Stimulated activated CD8-positive, alpha-beta memory T cell treated with anti-CD3 and anti-CD28 coated beads, Interleukin-7, amount 100 ng/mL, for 24 hours (primary cell): Measurements from ENCODE around the gene SYK.

Experiments used
- DNase-seq: peaks from one replicate; pipeline ENCODE4 v3.0.0-alpha.2; 2020; ENCODE audit warnings: low read depth

SYK gene

GRCh38 chr9:90906316-90907055 lies 104.9 kb downstream of the SYK start:
- no peak for DNase-seq

DNA sequence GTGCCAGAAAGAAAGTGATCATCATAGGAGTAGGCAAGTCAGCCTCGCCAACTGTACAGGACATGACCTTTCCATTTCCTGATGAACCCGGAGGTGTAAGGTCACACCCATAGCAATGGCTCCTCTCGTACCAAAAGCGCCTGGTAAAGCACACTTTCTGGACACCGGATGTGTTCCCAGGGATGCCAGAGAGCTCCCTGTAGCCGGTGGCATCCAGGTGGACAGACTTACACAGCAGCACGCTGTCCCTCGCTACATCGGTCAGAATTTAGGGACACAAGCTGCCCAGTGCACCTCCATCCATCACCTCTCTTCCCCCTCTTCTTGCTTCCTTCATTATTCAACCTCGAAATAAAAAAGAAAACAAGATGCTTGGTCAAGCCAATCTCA lies 105.4 kb downstream of the SYK start:
- DNase-seq = no peak

DNA sequence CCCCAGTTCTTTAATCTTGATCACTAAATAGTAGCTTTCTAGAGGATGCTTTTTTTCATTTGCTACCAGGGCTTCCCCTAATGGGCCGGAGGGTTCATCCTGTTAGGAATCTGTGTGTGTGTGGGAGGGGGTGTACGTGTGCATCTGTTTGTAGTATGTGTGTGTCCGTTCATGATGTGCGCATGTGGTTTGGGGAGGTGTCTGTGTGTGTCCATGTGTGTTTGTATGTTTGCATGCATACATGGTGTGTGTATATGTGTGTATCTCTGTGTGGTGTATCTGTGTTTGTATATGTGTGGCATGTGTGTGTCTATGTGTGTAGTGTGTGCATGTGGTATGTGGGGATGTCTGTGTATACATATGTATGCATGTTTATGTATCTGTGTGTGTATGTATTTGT lies 106.2 kb downstream of the SYK start:
- DNase-seq = no peak

DNA sequence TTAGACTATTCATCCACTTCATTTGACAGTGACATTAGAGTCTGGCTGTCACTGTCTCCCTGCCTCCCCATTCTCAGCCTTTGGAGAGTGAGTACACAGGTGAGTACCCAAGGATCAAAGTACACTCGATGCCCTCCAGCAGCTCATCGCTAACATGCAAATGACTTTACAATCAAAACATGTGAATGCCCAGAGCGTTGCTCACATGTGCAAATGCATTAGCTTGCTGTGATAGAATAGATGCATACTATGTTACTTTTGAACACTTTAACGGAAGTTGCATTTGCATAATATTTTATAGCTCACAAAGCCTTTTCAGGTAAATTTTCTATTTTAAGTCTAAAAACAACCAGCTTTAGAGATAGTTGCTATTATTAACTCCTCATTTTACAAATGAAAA lies 107.6 kb downstream of the SYK start:
- no peak for DNase-seq

GRCh38 chr9:90909747-90910283 lies 108.2 kb downstream of the SYK start:
- DNase-seq = no peak

- no peak for DNase-seq
These were observed 112.6 kb downstream of the SYK start for GRCh38 chr9:90914196-90914595.

- peak; percentile 63 for DNase-seq
These were observed 113.4 kb downstream of the SYK start for GRCh38 chr9:90914868-90915483.

DNA sequence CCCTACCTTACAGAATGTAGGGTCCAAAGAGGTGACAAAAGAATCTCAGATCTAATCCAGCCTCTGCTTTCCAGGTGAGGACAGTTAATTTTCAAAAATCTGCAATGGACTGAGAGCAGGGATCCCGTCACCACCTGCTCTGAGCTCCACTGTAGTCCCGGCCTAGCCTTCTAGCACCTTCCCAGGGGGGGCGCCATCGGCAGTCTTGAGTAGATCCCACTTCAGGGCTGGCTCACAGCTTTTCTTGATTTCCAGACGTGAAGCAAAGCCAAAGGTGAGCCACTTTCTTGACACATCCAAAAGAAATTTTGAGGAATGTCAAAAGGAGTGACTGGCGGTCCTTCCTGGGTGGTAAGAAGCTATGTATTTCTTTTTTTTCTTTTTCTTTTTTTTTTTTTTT lies 114.1 kb downstream of the SYK start:
- DNase-seq = no peak

DNA sequence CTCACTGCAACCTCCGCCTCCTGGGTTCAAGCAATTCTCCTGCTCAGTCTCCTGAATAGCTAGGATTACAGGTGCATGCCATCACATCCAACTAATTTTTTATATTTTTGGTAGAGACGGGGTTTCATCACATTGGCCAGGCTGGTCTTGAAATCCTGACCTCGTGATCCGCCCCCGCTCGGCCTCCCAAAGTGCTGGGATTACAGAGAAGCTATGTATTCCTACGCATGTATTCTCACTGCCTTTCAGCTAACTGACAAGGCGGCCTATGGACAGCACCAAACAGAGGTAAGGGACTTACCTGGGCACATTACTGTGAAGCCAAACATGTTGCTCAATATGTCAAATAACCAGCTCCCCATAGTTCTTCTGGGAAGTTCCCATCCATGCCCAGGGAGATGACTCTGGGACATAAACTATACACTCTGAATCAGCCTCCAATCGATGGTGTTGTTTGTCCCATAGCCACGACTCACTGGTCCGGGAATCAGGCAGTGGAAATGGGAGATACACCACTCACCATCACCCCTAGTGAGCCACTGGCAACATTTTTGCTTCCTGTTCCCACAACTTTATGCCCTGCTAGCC lies 114.6 kb downstream of the SYK start:
- DNase-seq = no peak

GRCh38 chr9:90919883-90920282 lies 118.3 kb downstream of the SYK start:
- DNase-seq = no peak

DNA sequence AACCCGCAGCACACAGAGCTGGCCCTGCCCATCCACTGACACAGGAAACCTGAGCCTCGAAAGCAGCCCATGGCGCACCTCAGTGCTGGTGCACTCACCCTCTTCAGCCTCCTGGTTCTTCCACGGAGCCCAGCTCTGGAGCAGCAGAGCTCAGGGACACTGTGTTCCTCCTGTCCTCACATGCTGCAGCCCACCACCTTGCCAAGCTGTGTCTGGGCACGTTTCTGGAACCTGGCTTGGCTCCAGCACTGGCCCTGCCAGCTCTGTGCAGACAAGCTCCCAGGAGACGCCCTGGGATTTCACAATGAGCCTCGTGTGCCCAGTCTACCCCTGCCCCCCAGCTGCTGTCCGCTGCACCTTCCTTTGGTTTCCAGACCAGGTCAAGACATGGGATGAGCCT lies 119.5 kb downstream of the SYK start:
- no peak for DNase-seq

DNA sequence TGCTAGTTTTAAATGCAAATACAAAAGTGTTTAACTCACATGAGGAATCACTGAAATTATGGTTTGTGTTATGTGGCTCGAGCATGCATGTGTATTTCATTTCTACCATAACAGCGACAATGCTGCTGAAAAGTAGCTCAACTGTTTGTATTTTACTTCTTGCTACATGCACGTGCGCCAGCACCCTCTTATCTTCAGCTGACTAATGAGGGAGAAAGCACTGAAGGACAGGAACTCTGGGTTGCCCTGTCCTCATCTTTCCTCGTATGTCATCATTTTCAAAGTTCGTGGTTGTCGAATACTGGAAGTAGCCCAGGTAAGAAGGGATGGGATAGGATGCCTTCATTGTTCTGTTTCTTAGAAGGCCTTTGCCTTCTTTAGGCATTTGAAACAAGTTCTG lies 120.3 kb downstream of the SYK start:
- no peak for DNase-seq

DNA sequence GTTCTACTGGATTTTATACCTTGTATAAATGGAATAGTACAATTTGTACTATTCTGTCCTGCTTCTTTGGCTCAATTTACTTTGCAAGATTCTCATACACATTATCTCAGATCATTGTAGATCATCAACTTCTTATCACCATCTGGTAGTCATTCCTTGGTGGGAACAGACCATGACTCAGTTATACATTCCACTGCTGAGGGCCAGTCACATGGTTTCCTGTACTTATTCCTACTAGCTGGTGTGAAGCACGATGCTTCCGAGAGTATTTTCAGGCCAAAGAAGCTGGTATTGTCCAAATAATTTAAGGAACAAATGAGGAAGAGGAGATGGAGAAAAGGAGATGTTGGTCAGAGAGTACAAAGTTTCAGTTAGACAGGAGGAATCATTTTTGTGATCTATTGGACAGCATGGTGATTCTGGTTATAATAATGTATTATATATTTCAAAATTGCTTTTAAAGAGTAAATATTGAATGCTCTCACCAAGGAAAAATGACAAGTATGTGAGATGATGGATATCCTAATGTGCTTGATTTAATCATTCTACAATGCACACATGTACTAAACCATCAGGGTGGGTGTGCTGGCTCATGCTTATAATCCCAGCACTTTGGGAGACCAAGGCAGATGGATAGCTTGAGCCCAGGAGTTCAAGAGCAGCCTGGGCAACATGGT lies 124.1 kb downstream of the SYK start:
- DNase-seq = no peak

DNA sequence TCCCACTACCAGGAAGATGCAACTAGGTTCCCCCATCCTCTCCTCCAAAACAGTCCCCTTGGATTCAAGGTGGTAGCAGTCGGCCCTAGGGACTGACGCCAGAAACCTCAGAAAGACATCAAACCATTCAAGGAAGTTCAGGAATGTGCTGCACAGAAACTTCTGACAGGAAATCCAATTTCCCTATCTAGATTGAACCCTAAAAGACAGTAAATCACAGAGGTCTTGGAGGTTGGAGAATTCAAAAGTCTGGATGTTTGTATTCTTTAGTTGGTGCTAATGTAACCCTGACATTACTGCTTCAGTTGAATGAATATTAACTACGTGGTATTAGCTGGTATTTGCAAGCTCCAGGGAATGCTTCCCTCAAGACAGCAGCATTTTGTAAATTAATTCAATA lies 125.3 kb downstream of the SYK start:
- DNase-seq = no peak

- no peak for DNase-seq
These were observed 125.9 kb downstream of the SYK start for GRCh38 chr9:90927496-90927895.

DNA sequence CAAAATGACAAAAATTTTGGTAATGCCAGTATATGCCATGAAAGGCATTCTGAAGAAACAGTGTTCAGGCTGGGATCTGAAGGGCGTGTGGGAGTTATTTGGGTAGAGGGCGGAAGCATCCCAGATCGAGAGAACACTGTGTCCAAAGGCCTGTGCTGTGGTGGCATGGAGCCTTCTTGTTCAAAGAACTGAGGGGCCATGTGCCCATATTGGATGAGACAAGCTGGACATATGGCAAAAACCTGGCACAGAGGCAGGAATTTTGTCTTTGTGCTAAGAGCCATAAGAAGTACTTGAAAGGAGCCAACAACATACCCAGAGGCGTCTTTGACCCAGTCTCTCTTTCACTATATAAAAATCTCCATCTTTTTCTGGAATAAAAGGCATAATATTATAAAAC lies 128.0 kb downstream of the SYK start:
- DNase-seq = no peak

GRCh38 chr9:90933468-90933867 lies 131.8 kb downstream of the SYK start:
- no peak for DNase-seq

- no peak for DNase-seq
These were observed 137.7 kb downstream of the SYK start for GRCh38 chr9:90939351-90939750.

- no peak for DNase-seq
These were observed 138.7 kb downstream of the SYK start for GRCh38 chr9:90940280-90940679.

DNA sequence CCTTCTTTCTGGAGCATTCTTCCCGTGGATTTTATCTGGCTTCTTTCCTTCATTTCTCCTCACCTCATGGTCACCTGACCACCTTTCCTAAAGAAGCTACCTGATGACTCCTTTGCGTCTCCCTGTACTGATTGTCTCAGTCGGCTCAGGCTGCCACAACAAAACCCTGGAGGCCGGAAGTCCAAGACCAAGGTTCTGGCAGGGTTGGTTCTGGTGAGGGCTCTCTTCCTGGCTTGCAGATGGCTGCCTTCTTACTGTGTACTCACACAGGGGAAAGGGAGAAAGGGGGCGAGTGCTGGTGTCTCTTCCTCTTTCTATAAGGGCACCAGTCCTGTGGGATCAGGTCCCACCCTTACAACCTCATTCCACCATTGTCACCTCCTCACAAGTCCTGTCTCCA lies 140.0 kb downstream of the SYK start:
- no peak for DNase-seq

GRCh38 chr9:90942555-90942954 lies 140.9 kb downstream of the SYK start:
- no peak for DNase-seq

DNA sequence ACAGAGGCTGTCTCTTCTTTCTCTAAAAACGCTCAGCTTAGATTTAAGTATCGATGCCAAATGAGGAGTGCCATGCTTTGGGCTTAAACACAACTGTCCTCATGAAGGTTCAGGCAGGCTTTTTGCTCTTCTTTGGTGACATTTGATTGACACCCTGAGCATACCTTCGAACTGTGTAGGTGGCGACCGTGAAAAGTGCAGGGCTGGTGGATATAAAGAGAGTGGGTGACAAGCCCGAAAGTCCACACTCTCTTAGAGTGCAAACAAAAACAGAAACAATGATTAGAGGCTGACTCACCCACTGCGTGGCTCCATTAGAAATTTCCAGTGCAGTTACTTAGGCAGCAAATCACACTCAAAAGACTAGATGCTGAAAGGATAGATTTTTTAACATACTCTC lies 141.7 kb downstream of the SYK start:
- no peak for DNase-seq

- DNase-seq = no peak
These were observed 143.7 kb downstream of the SYK start for GRCh38 chr9:90945336-90945735.
